OCI-LY7 (cell line): Measurements from ENCODE around the gene MICAL3. TPM values are rescaled to one million over a fixed set of nuclear protein-coding genes. Genes with fewer than 3 reads are reported as not detected.

Experiments
- BruUV-seq: library from RNA; stranded (reverse); fragments of 400-500 nt; replicated peaks from 2 replicates; lab custom pipeline; 2021; lab: Mats Ljungman, UMichigan
- CTCF ChIA-PET: fragments of 300-600 bp; sonication (Branson Sonifier 250); formaldehyde crosslinking; loops from one replicate; lab custom pipeline; 2022; ENCODE audit warnings: antibody characterized with exemption; ENCODE audit not compliant: unreplicated experiment; lab: Charles Lee
- POLR2A ChIA-PET: fragments of 300-600 bp; sonication (Branson Sonifier 250); formaldehyde crosslinking; loops from one replicate; lab custom pipeline; 2022; ENCODE audit warnings: antibody characterized with exemption; lab: Charles Lee
- DNase-seq: peaks from one replicate; pipeline ENCODE4 v3.0.0-alpha.2; 2015; ENCODE audit warnings: low spot score
- H2AFZ ChIP-seq: fragments of 200-600 bp; sonication (generic), shearing (Covaris generic); 2 replicates; pipeline ENCODE4 v1.6.1; 2014; ENCODE audit warnings: mild to moderate bottlenecking, antibody characterized with exemption, low read length, moderate library complexity
- H3K27ac ChIP-seq: fragments of 200-600 bp; sonication (generic); 2 replicates; pipeline ENCODE4 v1.5.1; 2014; ENCODE audit warnings: mixed run types, low read depth, mild to moderate bottlenecking, moderate library complexity, low read length, inconsistent platforms; ENCODE audit not compliant: poor library complexity, severe bottlenecking
- H3K36me3 ChIP-seq: fragments of 200-600 bp; sonication (generic); 2 replicates; pipeline ENCODE4 v1.6.1; 2014; ENCODE audit warnings: mild to moderate bottlenecking, antibody characterized with exemption, low read length, moderate library complexity, mixed read lengths; ENCODE audit not compliant: insufficient read depth
- H3K4me1 ChIP-seq: fragments of 200-600 bp; sonication (generic); 2 replicates; pipeline ENCODE4 v1.5.1; 2014; ENCODE audit warnings: mild to moderate bottlenecking, low read length; ENCODE audit not compliant: insufficient read depth, poor library complexity, severe bottlenecking
- H3K4me2 ChIP-seq: fragments of 200-600 bp; sonication (generic); 2 replicates; pipeline ENCODE4 v1.6.1; 2014; ENCODE audit warnings: mild to moderate bottlenecking, low read length
- H3K4me3 ChIP-seq: fragments of 200-600 bp; sonication (generic); 2 replicates; pipeline ENCODE4 v1.5.1; 2014; ENCODE audit warnings: mild to moderate bottlenecking, low read depth, low read length; ENCODE audit not compliant: poor library complexity, severe bottlenecking
- H3K79me2 ChIP-seq: fragments of 200-600 bp; sonication (generic); 2 replicates; pipeline ENCODE4 v1.6.1; 2016; ENCODE audit warnings: low read depth, mild to moderate bottlenecking, low read length, moderate library complexity, mixed read lengths; ENCODE audit not compliant: insufficient read depth
- H3K9me2 ChIP-seq: fragments of 200-600 bp; sonication (generic); 2 replicates; pipeline ENCODE4 v1.6.1; 2016; ENCODE audit warnings: mild to moderate bottlenecking, low read length, mixed read lengths; ENCODE audit not compliant: insufficient read depth
- H3K9me3 ChIP-seq: fragments of 200-600 bp; sonication (generic); 2 replicates; pipeline ENCODE4 v1.6.1; 2014; ENCODE audit warnings: mild to moderate bottlenecking, mixed run types, low read length, mixed read lengths
- H4K20me1 ChIP-seq: fragments of 200-600 bp; sonication (generic); 2 replicates; pipeline ENCODE4 v1.6.1; 2014; ENCODE audit warnings: mild to moderate bottlenecking, antibody characterized with exemption, low read length, moderate library complexity, mixed read lengths; ENCODE audit not compliant: insufficient read depth
- EZH2phosphoT487 ChIP-seq: fragments of 200-600 bp; sonication (generic); IDR thresholded peaks from 2 replicates; pipeline ENCODE4 v1.6.1; 2018; ENCODE audit warnings: low read depth, borderline replicate concordance, mild to moderate bottlenecking, mixed run types, antibody characterized with exemption, low read length, moderate library complexity, mixed read lengths
- intact Hi-C: fragments of 100-400 bp; cut with micrococcal nuclease; formaldehyde crosslinking; loops from one replicate; pipeline ENCODE4 v1.10.0; 2022; ENCODE audit not compliant: unreplicated experiment
- total RNA-seq, 2 experiments: library from RNA; depleted of rRNA in 1 of 2; stranded (reverse); fragments of >200 nt in 1 of 2; shearing (Covaris generic) in 1 of 2; gene quantifications; 2 replicates each; pipeline ENCODE4 v1.2.3, GENCODE V29; 2014 to 2022
- TF ChIP-seq, protein P1 (sequence below): fragments of 200-600 bp; sonication (generic); conservative IDR thresholded peaks from 2 replicates; pipeline ENCODE4 v1.5.1; 2014; ENCODE audit warnings: mild to moderate bottlenecking, antibody characterized with exemption, low read length, moderate library complexity, mixed read lengths

Gene MICAL3
- total RNA-seq, 2 experiments from 2014 or later, result 80.9 to 210 TPM

DNA sequence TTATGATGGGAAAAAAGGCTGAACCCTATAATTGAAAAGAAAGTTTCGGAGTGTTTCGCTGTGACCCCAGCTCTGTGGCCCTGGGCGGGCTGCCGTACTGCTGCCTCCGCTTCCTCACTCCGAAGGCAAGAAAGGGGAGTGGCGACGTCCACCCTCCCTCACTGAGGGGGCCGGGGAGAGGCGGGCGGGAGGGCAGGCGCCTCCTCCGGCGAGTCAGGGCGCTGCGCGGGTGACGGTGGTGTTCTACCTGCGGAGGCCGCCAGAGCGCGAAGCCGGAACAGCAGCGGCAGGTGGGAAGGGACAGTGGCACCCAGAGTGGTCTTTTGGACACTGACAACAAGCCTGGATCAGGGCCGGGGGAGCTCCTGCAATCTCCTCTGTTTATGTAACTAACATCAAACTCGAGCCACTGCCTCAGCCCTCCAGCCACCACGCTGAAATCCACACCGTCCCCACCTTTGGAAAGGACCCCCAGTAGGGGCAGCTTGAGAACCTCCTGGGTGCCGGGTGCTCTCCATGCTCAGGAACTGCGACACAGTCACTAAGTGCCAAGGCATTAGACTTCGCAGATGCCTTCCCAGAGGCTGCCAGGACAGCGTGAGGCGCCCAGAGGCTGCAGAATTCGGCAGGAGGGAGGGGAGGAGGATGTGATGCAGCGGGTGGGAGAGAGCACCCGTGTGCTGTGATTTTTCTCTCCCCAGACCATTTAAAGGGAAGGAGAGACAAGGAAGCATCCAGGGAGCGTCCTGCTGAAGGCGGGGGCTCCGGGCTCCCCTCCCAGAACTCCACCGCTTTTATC, 275.6 kb downstream of the MICAL3 start:
- Histone ChIP-seq H2AFZ (no peak overlapping the region), H3K9me3 (no peaks in the 10 kb centered on the region), H3K4me1 (peaks cover 11% of the 10 kb centered on the region), H4K20me1 (no peaks in the 10 kb centered on the region), H3K36me3 (no peaks in the 10 kb centered on the region; the same call in 1 of the 2 replicates), H3K4me2 (no peak overlapping the region), H3K27ac (no peak overlapping the region), H3K9me2 (no peaks in the 10 kb centered on the region), H3K79me2 (no peaks in the 10 kb centered on the region), H3K4me3 (no peak overlapping the region)
- TF ChIP-seq, protein P1, sequence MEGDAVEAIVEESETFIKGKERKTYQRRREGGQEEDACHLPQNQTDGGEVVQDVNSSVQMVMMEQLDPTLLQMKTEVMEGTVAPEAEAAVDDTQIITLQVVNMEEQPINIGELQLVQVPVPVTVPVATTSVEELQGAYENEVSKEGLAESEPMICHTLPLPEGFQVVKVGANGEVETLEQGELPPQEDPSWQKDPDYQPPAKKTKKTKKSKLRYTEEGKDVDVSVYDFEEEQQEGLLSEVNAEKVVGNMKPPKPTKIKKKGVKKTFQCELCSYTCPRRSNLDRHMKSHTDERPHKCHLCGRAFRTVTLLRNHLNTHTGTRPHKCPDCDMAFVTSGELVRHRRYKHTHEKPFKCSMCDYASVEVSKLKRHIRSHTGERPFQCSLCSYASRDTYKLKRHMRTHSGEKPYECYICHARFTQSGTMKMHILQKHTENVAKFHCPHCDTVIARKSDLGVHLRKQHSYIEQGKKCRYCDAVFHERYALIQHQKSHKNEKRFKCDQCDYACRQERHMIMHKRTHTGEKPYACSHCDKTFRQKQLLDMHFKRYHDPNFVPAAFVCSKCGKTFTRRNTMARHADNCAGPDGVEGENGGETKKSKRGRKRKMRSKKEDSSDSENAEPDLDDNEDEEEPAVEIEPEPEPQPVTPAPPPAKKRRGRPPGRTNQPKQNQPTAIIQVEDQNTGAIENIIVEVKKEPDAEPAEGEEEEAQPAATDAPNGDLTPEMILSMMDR, result no peak
- no peak for TF ChIP-seq EZH2phosphoT487
- intact Hi-C loops, result no loop called here
- CTCF ChIA-PET, result no interaction called here
- POLR2A ChIA-PET, result interaction anchor here (0.5 to 1.0 kb wide), 2 partner anchors 24 to 51 kb away, joined by 3 to 6 read pairs; no protein-coding TSS in a partner anchor
- BruUV-seq, result no TSS peak
- DNase-seq, result no peak

DNA sequence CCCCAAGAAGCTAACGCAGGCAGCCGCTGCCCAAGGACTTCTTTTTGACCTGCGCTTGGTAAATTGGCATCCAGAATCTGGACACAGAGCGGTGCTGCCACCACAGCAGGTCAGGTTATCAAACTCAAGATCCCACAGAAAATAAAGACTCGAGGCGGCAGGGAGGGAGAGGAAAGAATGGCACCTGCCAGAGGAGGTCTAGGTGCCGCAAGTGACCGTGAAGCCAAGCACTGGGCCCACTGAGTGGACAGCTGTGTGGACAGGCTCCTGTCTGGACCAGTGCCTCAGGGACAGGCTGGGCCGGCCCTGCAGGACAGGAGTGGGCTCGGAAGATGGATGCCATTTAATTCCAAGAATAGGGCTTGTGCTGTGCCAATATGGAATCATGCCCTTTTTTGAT, 277.4 kb downstream of the MICAL3 start:
- no peaks in the 10 kb centered on the region for H4K20me1 ChIP-seq
- no TSS peak for BruUV-seq
- no peak for DNase-seq
- no peaks in the 10 kb centered on the region for H3K9me2 ChIP-seq
- H3K4me2 ChIP-seq, result no peak overlapping the region
- POLR2A ChIA-PET, result no interaction called here
- H3K79me2 ChIP-seq, result no peaks in the 10 kb centered on the region
- H3K9me3 ChIP-seq, result no peaks in the 10 kb centered on the region
- TF ChIP-seq, protein P1, result no peak
- no peak for TF ChIP-seq EZH2phosphoT487
- no peak overlapping the region for H3K4me3 ChIP-seq
- H3K27ac ChIP-seq, result no peak overlapping the region
- peaks cover 15% of the 10 kb centered on the region for H3K4me1 ChIP-seq
- H3K36me3 ChIP-seq, result peaks cover 6% of the 10 kb centered on the region
- H2AFZ ChIP-seq, result no peak overlapping the region
- CTCF ChIA-PET, result no interaction called here
- intact Hi-C loops, result no loop called here

DNA sequence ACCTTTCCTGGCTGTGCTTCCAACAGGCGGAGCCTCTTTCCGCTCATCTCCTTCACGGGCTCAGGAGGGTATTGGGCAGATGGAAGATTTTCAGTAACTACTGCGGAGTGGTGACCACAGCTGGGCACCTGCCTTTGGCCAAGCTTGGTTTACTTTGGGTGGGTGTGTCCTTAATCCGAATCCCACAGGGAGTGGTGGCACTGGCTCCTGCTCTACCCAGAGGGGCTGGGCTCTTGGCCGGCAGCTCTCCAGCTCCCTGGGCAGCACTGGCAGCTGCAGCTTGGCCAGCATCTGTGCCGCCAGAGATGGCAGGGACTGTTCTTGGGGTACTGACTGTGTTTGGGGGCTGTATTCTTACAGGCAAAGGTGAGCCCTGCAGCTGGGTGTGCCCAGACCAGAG, 279.9 kb downstream of the MICAL3 start:
- Histone ChIP-seq H3K4me2 (peak overlapping the region; percentile 18; the same call in 1 of the 2 replicates), H3K27ac (no peak overlapping the region), H3K9me2 (no peaks in the 10 kb centered on the region), H4K20me1 (no peaks in the 10 kb centered on the region), H3K79me2 (no peaks in the 10 kb centered on the region), H3K4me3 (no peak overlapping the region), H3K4me1 (peaks cover 15% of the 10 kb centered on the region), H3K9me3 (no peaks in the 10 kb centered on the region), H3K36me3 (peaks cover 10% of the 10 kb centered on the region), H2AFZ (no peak overlapping the region)
- no peak for DNase-seq
- ChIA-PET CTCF (interaction anchor here (0.5 to 1.4 kb wide), 3 partner anchors 28 to 239 kb away, joined by 3 to 6 read pairs (median 4); no protein-coding TSS in a partner anchor), POLR2A (interaction anchor here (2.0 kb wide), 1 partner anchor 33 kb away, joined by 7 read pairs; no protein-coding TSS in a partner anchor)
- intact Hi-C loops, result no loop called here
- BruUV-seq, result no TSS peak
- TF ChIP-seq, protein P1, result no peak
- TF ChIP-seq EZH2phosphoT487, result no peak
